Spinal cord (tissue), 10 donors: ENCODE results near the gene PDX1. TPM values are rescaled to one million over a fixed set of nuclear protein-coding genes. Genes with fewer than 3 reads are reported as not detected.
A peak's percentile ranks its signal among the peaks of the same experiment; 100 is the strongest.

Experiments used
- DNase-seq, 6 donors: peaks; one replicate each; pipeline versions ENCODE4 v3.0.0 to v3.0.0-alpha.2; 2013 to 2015; ENCODE audit warnings: low spot score in 6 of 6, low read depth in 4 of 6
- H3K27ac ChIP-seq: one replicate; pipeline ENCODE4 v1.5.1; 2013; ENCODE audit warnings: low read depth, low read length, control low read depth
- H3K27me3 ChIP-seq: one replicate; pipeline ENCODE4 v1.6.1; 2013; ENCODE audit warnings: low read length; ENCODE audit not compliant: control insufficient read depth, insufficient read depth
- H3K36me3 ChIP-seq: one replicate; pipeline ENCODE4 v1.6.1; 2013; ENCODE audit warnings: low read length; ENCODE audit not compliant: control insufficient read depth, insufficient read depth
- H3K4me1 ChIP-seq: one replicate; pipeline ENCODE4 v1.6.1; 2013; ENCODE audit warnings: low read length; ENCODE audit not compliant: control insufficient read depth, insufficient read depth
- H3K4me3 ChIP-seq: one replicate; pipeline ENCODE4 v1.5.1; 2013; ENCODE audit warnings: low read depth, low read length, control low read depth
- H3K9me3 ChIP-seq: one replicate; pipeline ENCODE4 v1.6.1; 2013; ENCODE audit warnings: low read length; ENCODE audit not compliant: control insufficient read depth, insufficient read depth
- WGBS: methylation state at CpG from one replicate; pipeline ENCODE4 v1.1.5; 2013; ENCODE audit warnings: missing lambda C conversion rate; ENCODE audit not compliant: insufficient coverage; 5-methylcytosine and 5-hydroxymethylcytosine counted together
- polyA plus RNA-seq, 2 donors: library from polyadenylated mRNA; unstranded; fragments of 120-200 nt; gene quantifications; one replicate each; pipeline ENCODE4 v1.2.1, GENCODE V29; 2013; ENCODE audit not compliant: insufficient read length in 2 of 2
- total RNA-seq, 2 donors: library from RNA; depleted of rRNA in 1 of 2; stranded (reverse); fragments of 120-200 nt in 1 of 2; fragments of >200 nt in 1 of 2; gene quantifications; one replicate each; pipeline versions ENCODE4 v1.2.3 to v1.2.4, GENCODE V29; 2013 to 2014
- donor health status: healthy.

Gene PDX1
- total and polyA plus RNA-seq, 4 donors, result not detected

- Histone ChIP-seq H3K27me3 (peaks cover 85% of the 10 kb centered on the region), H3K9me3 (no peaks in the 10 kb centered on the region), H3K27ac (no peak overlapping the region), H3K4me1 (peaks cover 23% of the 10 kb centered on the region), H3K36me3 (no peaks in the 10 kb centered on the region), H3K4me3 (no peak overlapping the region)
- DNase-seq, result no peak
- 53% methylated on average over 9 of the region's 10 CpGs for WGBS
Observed at GRCh38 chr13:27915301-27916207, 4.2 kb upstream of the PDX1 start.

DNA sequence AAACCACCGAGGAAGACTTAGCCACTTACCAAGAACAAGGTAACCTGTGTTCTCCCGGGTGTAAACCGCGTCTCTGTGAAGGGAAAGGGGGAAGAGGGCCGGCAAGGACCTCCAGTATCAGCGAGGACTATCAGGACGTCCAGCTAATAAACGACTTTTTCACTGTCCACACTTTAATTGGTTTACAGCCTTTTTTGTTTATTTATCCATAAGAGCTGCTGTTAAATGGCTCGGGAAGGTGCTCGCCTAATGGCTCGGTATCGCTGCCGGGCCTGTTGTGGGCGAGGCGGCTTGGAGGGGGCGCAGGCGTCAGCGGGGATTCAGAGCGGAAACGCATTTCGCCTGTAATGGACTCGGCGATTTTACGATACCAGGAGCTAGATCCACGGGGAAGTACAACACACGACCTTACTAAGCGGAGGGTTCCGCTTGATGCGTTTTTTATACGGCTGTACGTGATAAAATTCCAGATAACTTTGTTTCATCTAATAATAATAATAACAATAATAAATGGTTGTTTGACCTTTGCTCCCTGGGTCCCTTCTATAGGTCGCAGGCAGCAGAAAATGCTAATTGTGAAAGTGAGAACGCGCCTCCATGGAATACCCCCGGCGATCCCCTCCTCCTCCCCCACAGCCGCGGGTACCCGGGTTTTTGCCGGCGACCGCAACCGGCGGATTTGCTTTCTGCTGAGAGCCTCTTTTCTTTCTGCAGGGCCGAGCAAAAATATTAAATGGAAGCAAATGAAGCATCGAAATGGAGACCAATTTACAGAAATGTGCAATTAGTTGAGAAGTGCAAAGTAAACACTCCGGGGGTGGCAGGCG lies 2.5 kb upstream of the PDX1 start:
- H3K36me3 ChIP-seq, result no peaks in the 10 kb centered on the region
- no peaks in the 10 kb centered on the region for H3K9me3 ChIP-seq
- WGBS, result under 1% methylated on average over 31 of the region's 48 CpGs
- peak in 1 of 6 donors; percentile 26 for DNase-seq
- no peak overlapping the region for H3K27ac ChIP-seq
- H3K4me3 ChIP-seq, result no peak overlapping the region
- H3K4me1 ChIP-seq, result peaks cover 40% of the 10 kb centered on the region
- peaks cover 95% of the 10 kb centered on the region for H3K27me3 ChIP-seq

DNA sequence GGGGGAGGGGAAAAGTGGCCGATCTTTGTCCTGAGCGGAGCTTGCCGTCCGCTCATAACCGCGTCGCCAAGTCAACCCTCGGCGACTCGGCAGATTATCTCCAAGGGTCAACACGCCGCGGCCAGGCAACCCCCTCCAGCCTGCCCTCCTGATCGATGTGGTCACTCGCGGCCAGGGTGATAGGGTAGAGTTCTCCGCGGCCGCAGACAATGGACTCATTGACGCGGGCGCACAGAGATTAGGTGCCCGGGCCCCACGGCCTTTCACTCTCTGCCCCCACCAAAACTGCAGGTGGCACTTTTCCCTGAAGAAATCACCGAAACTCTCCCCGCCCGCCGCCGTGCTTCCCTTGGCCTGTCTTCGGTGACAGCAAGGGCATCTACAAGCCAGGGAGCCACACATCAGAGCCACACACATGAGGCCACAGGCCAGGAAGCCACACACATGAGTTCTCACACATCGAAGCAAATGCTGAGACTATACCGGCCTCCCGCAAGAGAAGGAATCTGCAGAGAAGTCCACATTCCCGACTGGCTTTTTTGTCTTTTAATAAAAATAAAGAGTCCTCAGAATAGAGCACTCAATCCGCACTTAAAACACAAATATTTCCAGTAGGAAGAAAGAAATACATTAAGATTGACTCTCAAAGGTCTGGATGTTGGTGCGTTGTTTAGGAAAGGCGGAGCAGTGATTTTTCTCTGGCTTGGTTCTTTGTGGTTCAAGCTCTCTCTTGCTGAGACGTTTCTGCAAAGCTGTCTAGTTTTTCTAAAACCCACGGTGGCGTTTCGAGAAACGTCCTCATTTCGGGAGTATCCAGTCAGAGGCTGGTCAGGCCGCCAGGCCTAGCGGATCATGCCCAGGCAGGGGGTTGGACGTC lies 1.5 kb upstream of the PDX1 start:
- H3K36me3 ChIP-seq, result no peaks in the 10 kb centered on the region
- 3% methylated on average over 41 of the region's 46 CpGs for WGBS
- H3K27me3 ChIP-seq, result peaks cover 98% of the 10 kb centered on the region
- DNase-seq, result peak in 1 of 6 donors; percentile 29
- H3K4me1 ChIP-seq, result peaks cover 43% of the 10 kb centered on the region
- H3K4me3 ChIP-seq, result no peak overlapping the region
- no peak overlapping the region for H3K27ac ChIP-seq
- H3K9me3 ChIP-seq, result no peaks in the 10 kb centered on the region

DNA sequence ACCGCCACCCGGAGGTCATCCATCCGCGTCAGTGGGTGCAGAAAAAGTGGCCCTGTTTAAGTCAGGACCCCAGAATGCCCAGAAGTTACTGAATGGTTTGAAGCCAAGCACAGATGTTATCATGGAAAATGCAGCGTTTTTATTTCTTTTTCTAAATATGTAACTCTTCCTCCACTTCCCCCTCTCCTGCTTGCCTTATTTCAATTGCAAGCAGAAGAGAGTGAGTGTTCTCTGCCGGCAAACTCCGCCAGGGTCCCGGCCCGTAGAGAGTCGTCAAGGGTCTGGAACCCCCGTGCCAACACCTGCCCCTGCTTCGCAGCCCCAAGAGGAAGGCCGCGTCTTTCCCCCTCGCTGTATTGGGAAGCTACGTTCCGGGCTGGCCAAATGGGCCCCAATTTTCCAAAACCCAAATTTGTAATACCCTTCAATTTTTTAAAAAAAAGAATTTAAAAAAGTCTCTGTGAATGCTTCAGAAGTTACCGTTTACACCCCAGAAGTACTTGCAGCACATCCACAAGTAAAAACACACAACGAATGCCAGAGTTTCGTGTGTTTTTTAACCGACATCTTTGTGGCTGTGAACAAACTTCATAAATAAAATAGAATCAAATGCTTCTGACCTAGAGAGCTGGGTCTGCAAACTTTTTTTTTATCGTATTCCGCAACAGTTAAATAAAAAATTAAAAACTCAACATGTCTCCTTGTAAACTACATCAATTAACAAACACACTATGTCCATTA lies 712 bp upstream of the PDX1 start:
- peaks cover 98% of the 10 kb centered on the region for H3K27me3 ChIP-seq

GRCh38 chr13:27919659-27919933 lies 204 bp upstream of the PDX1 start:
- Histone ChIP-seq H3K4me3 (no peak overlapping the region), H3K27ac (no peak overlapping the region), H3K27me3 (peaks cover 98% of the 10 kb centered on the region), H3K9me3 (no peaks in the 10 kb centered on the region), H3K36me3 (no peaks in the 10 kb centered on the region), H3K4me1 (peaks cover 49% of the 10 kb centered on the region)
- 3% methylated on average over 11 of the region's 11 CpGs for WGBS
- DNase-seq, result peak in 1 of 6 donors; percentile 17

More for the DNA sequence above, 712 bp upstream of the PDX1 start:
- no peaks in the 10 kb centered on the region for H3K36me3 ChIP-seq
- no peak overlapping the region for H3K27ac ChIP-seq
- no peaks in the 10 kb centered on the region for H3K9me3 ChIP-seq
- WGBS, result 3% methylated on average over 14 of the region's 23 CpGs
- H3K4me3 ChIP-seq, result no peak overlapping the region
- H3K4me1 ChIP-seq, result peaks cover 47% of the 10 kb centered on the region
- peak in 2 of 6 donors; percentile 32 to 51 for DNase-seq

DNA sequence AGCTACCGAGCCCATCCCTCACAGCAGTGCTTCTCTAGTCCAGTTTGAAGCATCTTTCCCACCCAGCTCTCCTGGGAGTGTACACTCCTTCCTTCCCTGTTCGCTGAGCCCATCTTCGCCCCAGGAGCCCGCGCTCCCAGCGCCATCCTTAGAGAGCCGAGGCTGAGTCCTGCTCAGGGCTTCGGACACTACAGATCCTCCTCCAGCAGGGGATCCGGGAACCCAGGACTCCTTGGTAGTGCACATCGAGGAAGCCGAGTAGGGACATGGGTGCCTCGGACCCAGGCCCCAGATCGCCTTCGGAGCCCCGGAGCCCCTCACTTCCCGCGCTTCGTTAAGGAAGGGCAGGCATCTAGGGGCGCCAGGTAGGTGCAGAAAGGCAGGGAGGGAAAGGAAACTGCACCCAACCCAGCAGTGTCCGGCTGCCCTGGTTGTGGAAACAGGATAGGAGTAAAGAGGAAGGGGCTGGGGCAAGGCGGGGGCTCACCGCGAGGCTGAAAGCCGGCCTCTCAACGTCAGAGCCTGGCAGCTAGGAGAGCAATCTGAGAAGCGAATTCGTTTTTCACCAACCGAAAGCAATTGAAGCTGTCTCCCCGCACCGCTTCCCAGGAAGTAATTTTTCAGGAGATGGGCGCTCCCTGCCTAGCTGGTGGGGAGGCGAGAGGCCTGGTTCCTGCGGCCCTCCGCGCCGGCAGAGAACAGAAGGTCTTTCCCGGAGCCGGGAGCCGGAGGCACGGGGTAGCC lies 1.0 kb downstream of the PDX1 start:
- peaks cover 49% of the 10 kb centered on the region for H3K4me1 ChIP-seq

DNA sequence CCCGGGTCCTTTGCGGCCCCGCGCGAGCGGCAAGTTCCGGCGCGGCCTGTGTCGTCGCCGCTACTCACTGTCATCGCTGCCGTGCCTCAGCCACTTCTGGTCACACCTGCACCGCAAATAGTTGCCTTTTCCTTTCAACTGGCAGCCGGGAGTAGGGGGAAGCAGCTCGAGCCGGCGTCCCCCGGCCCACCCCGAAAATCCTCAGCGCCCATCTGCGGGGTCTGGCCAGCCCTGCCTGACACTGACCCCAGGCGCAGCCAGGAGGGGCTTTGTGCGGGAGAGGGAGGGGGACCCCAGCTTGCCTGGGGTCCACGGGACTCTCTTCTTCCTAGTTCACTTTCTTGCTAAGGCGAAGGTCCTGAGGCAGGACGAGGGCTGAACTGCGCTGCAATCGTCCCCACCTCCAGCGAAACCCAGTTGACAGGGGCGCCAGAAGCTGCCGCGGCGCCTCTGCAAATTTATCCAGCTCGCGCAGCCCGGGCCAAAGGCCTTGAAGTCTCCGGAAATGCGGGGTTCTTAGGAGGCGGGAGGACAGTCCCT lies 1.7 kb downstream of the PDX1 start:
- no peak for DNase-seq
- WGBS, result under 1% methylated on average over 41 of the region's 41 CpGs
- Histone ChIP-seq H3K4me3 (peak overlapping the region; percentile 7), H3K27ac (no peak overlapping the region), H3K4me1 (peaks cover 50% of the 10 kb centered on the region), H3K36me3 (no peaks in the 10 kb centered on the region), H3K9me3 (no peaks in the 10 kb centered on the region), H3K27me3 (peaks cover 99% of the 10 kb centered on the region)

More for the DNA sequence above, 1.0 kb downstream of the PDX1 start:
- Histone ChIP-seq H3K27me3 (peaks cover 99% of the 10 kb centered on the region), H3K36me3 (no peaks in the 10 kb centered on the region), H3K4me3 (peak overlapping the region; percentile 7), H3K9me3 (no peaks in the 10 kb centered on the region), H3K27ac (no peak overlapping the region)
- DNase-seq, result peak in 1 of 6 donors; percentile 53
- WGBS, result under 1% methylated on average over 40 of the region's 40 CpGs
